HG03469 (cell line): ENCODE measurements around the gene ZBTB43.

Experiments used
- ATAC-seq: cut with Tn5 transposase; IDR thresholded peaks from one replicate; pipeline ENCODE4 v1.9.1; 2021; ENCODE audit warnings: mild to moderate bottlenecking, moderate library complexity, moderate number of reproducible peaks; ENCODE audit not compliant: unreplicated experiment

The ZBTB43 gene

GRCh38 chr9:126885131-126885641 is 80.3 kb downstream of the ZBTB43 start:
- ATAC-seq, result no peak

DNA sequence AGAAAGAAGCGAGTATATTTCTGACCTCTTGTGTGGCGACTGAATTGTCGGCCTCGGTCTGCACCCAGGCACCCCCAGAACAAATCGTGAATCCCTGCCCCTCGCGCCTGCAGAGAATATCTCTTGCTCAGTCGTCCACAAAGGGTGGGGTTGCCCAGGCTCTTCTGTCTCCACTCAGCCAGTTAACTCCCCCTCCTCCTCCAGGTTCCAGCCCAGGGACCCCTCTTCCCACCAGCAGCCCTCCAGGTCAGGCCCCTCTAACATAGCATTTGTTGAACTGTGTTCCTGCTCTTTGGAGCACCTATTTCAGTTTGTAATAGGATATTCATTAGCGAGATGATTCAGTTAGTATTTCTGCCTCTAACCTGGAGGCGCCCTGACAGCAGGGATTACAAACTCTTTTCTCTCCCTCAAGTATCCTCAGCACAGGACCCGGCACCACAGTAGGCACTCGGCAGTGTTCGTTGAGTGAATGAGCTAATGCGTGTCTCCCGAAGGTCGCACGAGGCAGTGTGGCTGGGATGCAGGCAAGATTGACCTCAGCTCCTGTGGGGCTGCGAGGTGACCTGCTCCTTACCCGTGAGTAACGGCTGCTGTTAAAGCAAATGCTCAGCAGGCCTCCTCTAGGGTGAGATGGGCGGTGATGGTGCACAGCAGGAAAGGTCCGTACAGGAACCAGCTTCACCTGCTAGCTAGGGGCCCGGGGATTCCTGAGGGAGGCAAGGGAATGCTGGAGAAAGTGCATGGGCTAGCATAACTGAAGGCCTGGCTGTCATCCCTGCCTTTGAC is 81.4 kb downstream of the ZBTB43 start:
- no peak for ATAC-seq

- no peak for ATAC-seq
Observed at GRCh38 chr9:126886897-126887296, 82.1 kb downstream of the ZBTB43 start.
